KMS-11 (cell line): Measurements from ENCODE around the gene ANKRD61.
A peak's percentile ranks its signal among the peaks of the same experiment; 100 is the strongest.

Experiments
- H2AFZ ChIP-seq: fragments of 200-600 bp; sonication (generic); 2 replicates; pipeline ENCODE4 v1.6.1; 2016; ENCODE audit warnings: antibody characterized with exemption, mixed run types, low read depth
- H3K27ac ChIP-seq: fragments of 200-600 bp; sonication (generic); 2 replicates; pipeline ENCODE4 v1.6.1; 2016; ENCODE audit warnings: mild to moderate bottlenecking, mixed run types
- H3K27me3 ChIP-seq: fragments of 200-600 bp; sonication (generic); 2 replicates; pipeline ENCODE4 v1.6.1; 2017; ENCODE audit warnings: mild to moderate bottlenecking, low read depth, mixed run types, moderate library complexity; ENCODE audit not compliant: insufficient read depth
- H3K36me3 ChIP-seq: fragments of 200-600 bp; sonication (generic); 2 replicates; pipeline ENCODE4 v1.6.1; 2017; ENCODE audit warnings: mild to moderate bottlenecking, mixed run types; ENCODE audit not compliant: insufficient read depth
- H3K4me1 ChIP-seq: fragments of 200-600 bp; sonication (generic); 2 replicates; pipeline ENCODE4 v1.6.1; 2016; ENCODE audit warnings: mild to moderate bottlenecking, low read depth, mixed run types; ENCODE audit not compliant: poor library complexity, severe bottlenecking
- H3K4me2 ChIP-seq: fragments of 200-600 bp; sonication (generic); 2 replicates; pipeline ENCODE4 v1.7.0; 2016; ENCODE audit warnings: mild to moderate bottlenecking, mixed run types
- H3K4me3 ChIP-seq: fragments of 200-600 bp; sonication (generic); IDR thresholded peaks from 2 replicates; pipeline ENCODE4 v1.6.1; 2017; ENCODE audit warnings: low read depth, low read length, mixed read lengths; ENCODE audit not compliant: insufficient read depth
- H3K79me2 ChIP-seq: fragments of 200-600 bp; sonication (generic); 2 replicates; pipeline ENCODE4 v1.6.1; 2016; ENCODE audit warnings: low read depth, mixed run types; ENCODE audit not compliant: insufficient read depth
- H3K9ac ChIP-seq: fragments of 200-600 bp; sonication (generic); 2 replicates; pipeline ENCODE4 v1.6.1; 2016; ENCODE audit warnings: mild to moderate bottlenecking, mixed run types
- H4K20me1 ChIP-seq: fragments of 200-600 bp; sonication (generic); 2 replicates; pipeline ENCODE4 v1.6.1; 2016; ENCODE audit warnings: mild to moderate bottlenecking, mixed run types; ENCODE audit not compliant: insufficient read depth
- TF ChIP-seq, protein P1 (sequence below): fragments of 200-600 bp; sonication (generic); conservative IDR thresholded peaks from 2 replicates; pipeline ENCODE4 v1.6.1; 2017; ENCODE audit warnings: low read depth, mild to moderate bottlenecking, antibody characterized with exemption, low read length, moderate library complexity, mixed read lengths

ANKRD61 gene

DNA sequence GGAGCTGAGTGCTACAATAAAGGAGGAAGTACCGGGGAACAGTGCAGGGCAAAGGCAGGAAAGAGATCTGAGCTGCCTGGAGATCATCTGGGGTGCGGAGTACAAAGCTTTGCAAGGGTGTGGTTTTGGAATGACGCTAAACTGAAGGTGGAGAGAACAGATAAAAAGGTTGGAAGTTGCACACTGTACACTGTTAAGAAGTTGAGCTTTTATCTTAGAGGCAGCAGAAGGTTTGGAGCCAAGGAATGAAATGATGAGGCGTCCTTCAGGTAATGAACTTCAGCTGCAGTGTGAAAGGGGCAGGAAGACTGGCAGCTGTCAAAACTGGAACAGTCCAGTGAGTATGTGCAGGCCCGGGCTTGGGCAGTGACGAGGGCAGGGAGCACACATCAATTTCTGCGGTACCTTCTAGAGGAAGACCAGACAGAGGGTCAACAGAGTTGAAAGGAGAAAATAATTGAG lies 7.2 kb upstream of the ANKRD61 start:
- H3K27ac ChIP-seq = no peak overlapping the region
- H2AFZ ChIP-seq = no peak overlapping the region
- H3K79me2 ChIP-seq = no peaks in the 10 kb centered on the region
- H3K4me1 ChIP-seq = peaks cover 4% of the 10 kb centered on the region
- H3K4me2 ChIP-seq = no peak overlapping the region
- H3K36me3 ChIP-seq = peaks cover 15% of the 10 kb centered on the region; the same call in 1 of the 2 replicates
- TF ChIP-seq, protein P1, sequence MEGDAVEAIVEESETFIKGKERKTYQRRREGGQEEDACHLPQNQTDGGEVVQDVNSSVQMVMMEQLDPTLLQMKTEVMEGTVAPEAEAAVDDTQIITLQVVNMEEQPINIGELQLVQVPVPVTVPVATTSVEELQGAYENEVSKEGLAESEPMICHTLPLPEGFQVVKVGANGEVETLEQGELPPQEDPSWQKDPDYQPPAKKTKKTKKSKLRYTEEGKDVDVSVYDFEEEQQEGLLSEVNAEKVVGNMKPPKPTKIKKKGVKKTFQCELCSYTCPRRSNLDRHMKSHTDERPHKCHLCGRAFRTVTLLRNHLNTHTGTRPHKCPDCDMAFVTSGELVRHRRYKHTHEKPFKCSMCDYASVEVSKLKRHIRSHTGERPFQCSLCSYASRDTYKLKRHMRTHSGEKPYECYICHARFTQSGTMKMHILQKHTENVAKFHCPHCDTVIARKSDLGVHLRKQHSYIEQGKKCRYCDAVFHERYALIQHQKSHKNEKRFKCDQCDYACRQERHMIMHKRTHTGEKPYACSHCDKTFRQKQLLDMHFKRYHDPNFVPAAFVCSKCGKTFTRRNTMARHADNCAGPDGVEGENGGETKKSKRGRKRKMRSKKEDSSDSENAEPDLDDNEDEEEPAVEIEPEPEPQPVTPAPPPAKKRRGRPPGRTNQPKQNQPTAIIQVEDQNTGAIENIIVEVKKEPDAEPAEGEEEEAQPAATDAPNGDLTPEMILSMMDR = no peak
- H4K20me1 ChIP-seq = no peaks in the 10 kb centered on the region
- no peak overlapping the region for H3K4me3 ChIP-seq
- no peak overlapping the region for H3K9ac ChIP-seq
- H3K27me3 ChIP-seq = no peaks in the 10 kb centered on the region

DNA sequence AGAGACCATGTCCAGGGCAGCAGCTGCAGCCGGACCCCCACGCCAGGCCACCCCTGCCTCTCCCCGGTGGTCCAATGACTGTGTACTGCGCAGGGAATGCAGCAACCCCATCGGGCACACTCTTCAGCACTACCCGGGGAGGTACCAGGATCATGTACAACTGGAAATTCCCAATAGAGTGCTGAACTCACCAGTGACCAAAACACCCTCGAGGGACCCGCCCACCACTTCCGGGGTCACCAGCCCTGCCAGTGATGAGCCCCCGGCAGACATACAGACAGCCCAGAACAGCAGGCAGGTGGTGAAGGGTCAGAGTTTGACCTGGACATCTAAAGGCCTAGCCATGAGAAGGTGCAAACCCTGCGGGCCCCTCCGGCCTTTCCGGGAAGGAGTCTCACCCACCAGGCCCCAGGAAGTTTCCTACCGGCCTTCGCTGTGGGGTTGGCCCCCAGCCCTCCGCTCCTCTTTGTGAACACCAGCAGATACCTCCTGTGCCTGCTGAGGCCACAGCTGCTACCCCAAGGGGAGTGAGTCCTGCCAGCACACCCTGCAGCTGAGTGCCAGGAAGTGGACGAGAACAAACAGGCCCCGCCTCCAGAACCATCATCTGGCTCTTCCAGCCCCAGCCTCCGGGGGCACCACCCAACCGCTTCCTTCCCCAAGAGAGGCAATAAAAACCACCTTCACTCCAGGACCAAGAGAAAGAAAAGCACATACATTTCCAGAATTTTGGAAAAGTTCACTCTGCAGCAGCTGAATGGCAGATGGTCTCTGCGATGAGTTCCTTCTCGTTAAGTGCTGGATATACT lies 5.0 kb upstream of the ANKRD61 start:
- Histone ChIP-seq H3K27me3 (no peaks in the 10 kb centered on the region), H3K27ac (no peak overlapping the region), H3K4me1 (peaks cover 4% of the 10 kb centered on the region), H4K20me1 (no peaks in the 10 kb centered on the region), H3K4me2 (no peak overlapping the region), H3K79me2 (no peaks in the 10 kb centered on the region), H3K36me3 (peaks cover 13% of the 10 kb centered on the region; the same call in 1 of the 2 replicates), H3K9ac (no peak overlapping the region), H3K4me3 (no peak overlapping the region), H2AFZ (no peak overlapping the region)
- TF ChIP-seq, protein P1 = peak; percentile 57; the same call in 1 of the 2 replicates

DNA sequence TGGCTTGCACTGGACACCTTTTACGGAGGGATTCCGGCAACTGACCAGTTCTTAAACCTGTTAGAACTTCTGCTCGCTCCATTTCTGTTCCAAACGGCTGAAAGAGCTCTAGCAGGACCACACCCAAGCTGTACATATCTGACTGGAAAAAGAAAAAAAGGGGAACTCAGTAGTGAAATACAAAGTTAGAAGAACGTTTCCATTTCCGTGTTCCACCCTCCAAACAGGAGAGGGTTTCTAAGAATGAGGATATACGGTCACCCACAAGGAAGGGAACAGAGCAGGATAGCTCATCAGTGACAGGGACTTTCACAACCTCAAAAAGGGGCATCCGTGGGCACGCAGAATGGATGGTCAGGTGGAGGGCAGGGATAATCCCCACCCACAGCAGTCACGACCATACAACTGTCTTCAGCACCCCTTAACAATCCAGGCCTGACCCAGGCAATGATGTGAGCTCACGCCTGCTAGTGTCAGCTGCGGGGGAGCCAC lies 4.3 kb upstream of the ANKRD61 start:
- no peak overlapping the region for H2AFZ ChIP-seq
- 0 out of 2 replicates have a peak, but pooled peaks cover 4% of the 10 kb centered on the region for H3K79me2 ChIP-seq
- H3K27ac ChIP-seq = no peak overlapping the region
- peaks cover 13% of the 10 kb centered on the region; the same call in 1 of the 2 replicates for H3K36me3 ChIP-seq
- no peak overlapping the region for H3K4me2 ChIP-seq
- no peak overlapping the region for H3K4me3 ChIP-seq
- peaks cover 4% of the 10 kb centered on the region for H3K4me1 ChIP-seq
- H4K20me1 ChIP-seq = no peaks in the 10 kb centered on the region
- H3K9ac ChIP-seq = no peak overlapping the region
- TF ChIP-seq, protein P1 = peak; percentile 28; the same call in 1 of the 2 replicates
- H3K27me3 ChIP-seq = no peaks in the 10 kb centered on the region

DNA sequence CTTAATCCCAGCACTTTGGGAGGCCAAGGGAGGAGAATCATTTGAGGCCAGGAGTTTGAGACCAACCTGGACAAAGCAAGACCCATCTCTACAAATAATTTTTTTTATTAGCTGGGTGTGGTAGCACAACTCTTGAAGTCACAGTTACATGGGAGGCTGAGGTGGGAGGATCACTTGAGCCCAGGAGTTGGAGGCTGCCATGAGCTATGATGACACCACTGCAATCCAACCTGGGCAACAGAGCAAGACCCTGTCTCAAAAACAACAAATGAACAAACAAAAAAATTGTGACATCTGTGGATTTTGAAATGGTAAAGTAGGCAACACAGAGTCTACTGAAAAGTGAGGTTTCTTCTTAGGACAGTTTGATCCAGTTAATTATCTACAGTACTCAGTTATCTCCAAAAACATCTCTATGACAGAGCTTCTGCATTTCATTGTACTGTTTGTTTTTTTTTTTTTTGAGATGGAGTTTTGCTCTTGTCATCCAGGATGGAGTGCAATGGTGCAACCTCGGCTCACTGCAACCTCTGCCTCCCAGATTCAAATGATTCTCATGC lies 3.3 kb upstream of the ANKRD61 start:
- Histone ChIP-seq H3K4me3 (no peak overlapping the region), H3K79me2 (0 out of 2 replicates have a peak, but pooled peaks cover 4% of the 10 kb centered on the region), H4K20me1 (no peaks in the 10 kb centered on the region), H3K4me2 (no peak overlapping the region), H3K4me1 (peaks cover 4% of the 10 kb centered on the region), H2AFZ (no peak overlapping the region), H3K27ac (no peak overlapping the region), H3K36me3 (peaks cover 13% of the 10 kb centered on the region; the same call in 1 of the 2 replicates), H3K27me3 (no peaks in the 10 kb centered on the region), H3K9ac (no peak overlapping the region)
- TF ChIP-seq, protein P1 = no peak
